MM.1S (cell line): ENCODE results near the gene PIGH.

Experiments used
- DNase-seq: peaks from one replicate; pipeline ENCODE4 v3.0.0-alpha.2; 2015
- H2AFZ ChIP-seq: fragments of 300-600 bp; sonication (generic); 2 replicates; pipeline ENCODE4 v1.6.0; 2016; ENCODE audit warnings: antibody characterized with exemption, low read length
- H3F3A ChIP-seq: fragments of 300-600 bp; sonication (generic); 2 replicates; pipeline ENCODE4 v1.6.1; 2016; ENCODE audit warnings: mild to moderate bottlenecking, antibody characterized with exemption, low read length, moderate library complexity, mixed read lengths; ENCODE audit not compliant: insufficient read depth
- H3K27ac ChIP-seq: fragments of 300-600 bp; sonication (generic); 2 replicates; pipeline ENCODE4 v1.5.1; 2016; ENCODE audit warnings: mild to moderate bottlenecking, low read length
- H3K27me3 ChIP-seq: fragments of 300-600 bp; sonication (generic); replicated peaks from 2 replicates; pipeline ENCODE4 v1.6.0; 2016; ENCODE audit warnings: low read length; ENCODE audit not compliant: insufficient read depth
- H3K36me3 ChIP-seq: fragments of 300-600 bp; sonication (generic); replicated peaks from 2 replicates; pipeline ENCODE4 v1.6.1; 2016; ENCODE audit warnings: mild to moderate bottlenecking, low read length, mixed read lengths; ENCODE audit not compliant: insufficient read depth
- H3K4me1 ChIP-seq: fragments of 300-600 bp; sonication (generic); 2 replicates; pipeline ENCODE4 v1.6.1; 2016; ENCODE audit warnings: low read length, mixed read lengths
- H3K4me2 ChIP-seq: fragments of 300-600 bp; sonication (generic); 2 replicates; pipeline ENCODE4 v1.6.0; 2016; ENCODE audit warnings: low read depth, low read length
- H3K4me3 ChIP-seq: fragments of 300-600 bp; sonication (generic); 2 replicates; pipeline ENCODE4 v1.5.1; 2016; ENCODE audit warnings: low read length, mixed read lengths
- H3K79me2 ChIP-seq: fragments of 300-600 bp; sonication (generic); 2 replicates; pipeline ENCODE4 v1.6.1; 2016; ENCODE audit warnings: mixed run types, low read length, mixed read lengths
- H3K9ac ChIP-seq: fragments of 300-600 bp; sonication (generic); 2 replicates; pipeline ENCODE4 v1.6.1; 2016; ENCODE audit warnings: low read length, mixed read lengths
- H3K9me2 ChIP-seq: fragments of 300-600 bp; sonication (generic); replicated peaks from 2 replicates; pipeline ENCODE4 v1.6.1; 2016; ENCODE audit warnings: mild to moderate bottlenecking, low read length, mixed read lengths; ENCODE audit not compliant: insufficient read depth
- H3K9me3 ChIP-seq: fragments of 300-600 bp; sonication (generic); replicated peaks from 2 replicates; pipeline ENCODE4 v1.6.1; 2016; ENCODE audit warnings: mild to moderate bottlenecking, low read length, mixed read lengths; ENCODE audit not compliant: insufficient read depth
- H4K20me1 ChIP-seq: fragments of 300-600 bp; sonication (generic); 2 replicates; pipeline ENCODE4 v1.6.1; 2016; ENCODE audit warnings: mild to moderate bottlenecking, low read length, moderate library complexity, mixed read lengths; ENCODE audit not compliant: insufficient read depth
- CTCF ChIP-seq: fragments of 300-600 bp; sonication (generic); IDR thresholded peaks from 2 replicates; pipeline ENCODE4 v1.5.1; 2016; ENCODE audit warnings: antibody characterized with exemption, low read length, mixed read lengths
- EZH2 ChIP-seq: fragments of 300-600 bp; sonication (generic); optimal IDR thresholded peaks from 2 replicates; pipeline ENCODE3; 2017; ENCODE audit warnings: low read depth, mild to moderate bottlenecking, antibody characterized with exemption, low read length, mixed read lengths
- EZH2phosphoT487 ChIP-seq: fragments of 300-600 bp; sonication (generic); IDR thresholded peaks from 2 replicates; pipeline ENCODE4 v1.6.1; 2018; ENCODE audit warnings: antibody characterized with exemption, low read length

PIGH gene

GRCh38 chr14:67551123-67551522 is 48.9 kb downstream of the PIGH start:
- no peaks in the 10 kb centered on the region for H3K79me2 ChIP-seq
- H3K4me1 ChIP-seq = no peaks in the 10 kb centered on the region

GRCh38 chr14:67549734-67550133 is 50.3 kb downstream of the PIGH start:
- Histone ChIP-seq H3K27me3 (no peaks in the 10 kb centered on the region), H4K20me1 (no peaks in the 10 kb centered on the region), H2AFZ (no peak overlapping the region), H3K9me2 (no peaks in the 10 kb centered on the region), H3K79me2 (no peaks in the 10 kb centered on the region), H3K9ac (no peak overlapping the region), H3K27ac (no peak overlapping the region), H3K4me3 (no peak overlapping the region), H3K36me3 (no peaks in the 10 kb centered on the region), H3K4me2 (no peak overlapping the region), H3K9me3 (no peaks in the 10 kb centered on the region), H3F3A (no peaks in the 10 kb centered on the region), H3K4me1 (no peaks in the 10 kb centered on the region)
- no peak for DNase-seq
- TF ChIP-seq EZH2 (no peak), CTCF (no peak)

More at GRCh38 chr14:67551123-67551522, 48.9 kb downstream of the PIGH start:
- DNase-seq = no peak
- Histone ChIP-seq H3F3A (no peaks in the 10 kb centered on the region), H3K9me3 (no peaks in the 10 kb centered on the region), H3K9me2 (no peaks in the 10 kb centered on the region), H3K27ac (no peak overlapping the region), H3K9ac (no peak overlapping the region), H3K4me2 (no peak overlapping the region), H2AFZ (no peak overlapping the region), H3K4me3 (no peak overlapping the region), H4K20me1 (no peaks in the 10 kb centered on the region), H3K27me3 (no peaks in the 10 kb centered on the region), H3K36me3 (no peaks in the 10 kb centered on the region)
- TF ChIP-seq EZH2 (no peak), CTCF (no peak), EZH2phosphoT487 (no peak)

GRCh38 chr14:67547224-67547780 is 52.8 kb downstream of the PIGH start:
- Histone ChIP-seq H3K9me2 (no peaks in the 10 kb centered on the region), H3K9ac (no peak overlapping the region)
- TF ChIP-seq EZH2 (no peak), CTCF (no peak), EZH2phosphoT487 (no peak)

More at GRCh38 chr14:67547224-67547780, 52.8 kb downstream of the PIGH start:
- H3K4me2 ChIP-seq = no peak overlapping the region
- H3F3A ChIP-seq = no peaks in the 10 kb centered on the region
- H3K4me3 ChIP-seq = no peak overlapping the region
- H3K36me3 ChIP-seq = no peaks in the 10 kb centered on the region
- DNase-seq = no peak
- H3K4me1 ChIP-seq = no peaks in the 10 kb centered on the region
- no peaks in the 10 kb centered on the region for H3K27me3 ChIP-seq
- no peaks in the 10 kb centered on the region for H3K9me3 ChIP-seq
- no peaks in the 10 kb centered on the region for H3K79me2 ChIP-seq
- H3K27ac ChIP-seq = no peak overlapping the region
- H4K20me1 ChIP-seq = no peaks in the 10 kb centered on the region
- H2AFZ ChIP-seq = no peak overlapping the region
